ENCODE results near the gene PKDREJ. TPM values are rescaled to one million over a fixed set of nuclear protein-coding genes. Genes with fewer than 3 reads are reported as not detected.

Gene PKDREJ
- total RNA-seq, 1 experiment from 2014 or later: not detected

- Histone ChIP-seq H3K27me3 (ENCODE audit: insufficient read depth, low read depth) (no peaks in the 10 kb centered on the region), H3K9me3 (ENCODE audit: insufficient read depth, low read depth) (no peaks in the 10 kb centered on the region), H3K79me2 (ENCODE audit: low read depth) (peaks cover 37% of the 10 kb centered on the region), H3K4me1 (replicated peaks; ENCODE audit: insufficient read depth) (no peaks in the 10 kb centered on the region), H3K27ac (no peak overlapping the region), H4K20me1 (ENCODE audit: insufficient read depth) (no peaks in the 10 kb centered on the region; the same call in 1 of the 2 replicates), H3F3A (ENCODE audit: insufficient read depth, low read depth) (peaks cover 5% of the 10 kb centered on the region; the same call in 1 of the 2 replicates), H3K4me2 (no peak overlapping the region), H3K4me3 (no peak overlapping the region), H3K36me3 (ENCODE audit: low read depth) (0 out of 2 replicates have a peak, but pooled peaks cover 8% of the 10 kb centered on the region), H2AFZ (no peak overlapping the region), H3K9me2 (ENCODE audit: insufficient read depth) (no peaks in the 10 kb centered on the region)
- no peak for TF ChIP-seq CTCF (conservative IDR thresholded peaks at IDR 0.05)
- DNase-seq: no peak
- no TSS peak for BruUV-seq (replicated peaks)
- POLR2A ChIA-PET (ENCODE audit: unreplicated experiment): no interaction called here
- CTCF ChIA-PET: no interaction called here
- intact Hi-C loops (cut with micrococcal nuclease; ENCODE audit: unreplicated experiment): loop anchor here (5.0 kb wide), 1 partner anchor 312 kb away; no protein-coding TSS in a partner anchor
These were observed 46.5 kb upstream of the PKDREJ start for GRCh38 chr22:46309526-46310085.

GRCh38 chr22:46308283-46308988, 45.3 kb upstream of the PKDREJ start:
- ChIA-PET CTCF (no interaction called here), POLR2A (ENCODE audit: unreplicated experiment) (no interaction called here)
- Histone ChIP-seq H3K4me2 (no peak overlapping the region), H3K27me3 (ENCODE audit: insufficient read depth, low read depth) (no peaks in the 10 kb centered on the region), H3K4me3 (no peak overlapping the region), H3K9me2 (ENCODE audit: insufficient read depth) (no peaks in the 10 kb centered on the region), H3F3A (ENCODE audit: insufficient read depth, low read depth) (peaks cover 5% of the 10 kb centered on the region; the same call in 1 of the 2 replicates), H3K79me2 (ENCODE audit: low read depth) (peaks cover 49% of the 10 kb centered on the region), H4K20me1 (ENCODE audit: insufficient read depth) (peaks cover 3% of the 10 kb centered on the region; the same call in 1 of the 2 replicates), H3K36me3 (ENCODE audit: low read depth) (0 out of 2 replicates have a peak, but pooled peaks cover 8% of the 10 kb centered on the region), H3K9me3 (ENCODE audit: insufficient read depth, low read depth) (no peaks in the 10 kb centered on the region), H3K4me1 (replicated peaks; ENCODE audit: insufficient read depth) (no peaks in the 10 kb centered on the region), H2AFZ (no peak overlapping the region), H3K27ac (no peak overlapping the region)
- intact Hi-C loops (cut with micrococcal nuclease; ENCODE audit: unreplicated experiment): no loop called here
- no TSS peak for BruUV-seq (replicated peaks)
- DNase-seq: no peak
- TF ChIP-seq CTCF (conservative IDR thresholded peaks at IDR 0.05) (no peak), EZH2 (IDR thresholded peaks at IDR 0.05; ENCODE audit: low read depth) (no peak)

GRCh38 chr22:46303347-46303965, 40.3 kb upstream of the PKDREJ start:
- POLR2A ChIA-PET (ENCODE audit: unreplicated experiment): no interaction called here

More at GRCh38 chr22:46303347-46303965, 40.3 kb upstream of the PKDREJ start:
- TF ChIP-seq EZH2 (IDR thresholded peaks at IDR 0.05; ENCODE audit: low read depth) (no peak), CTCF (conservative IDR thresholded peaks at IDR 0.05) (no peak)
- peaks cover 5% of the 10 kb centered on the region; the same call in 1 of the 2 replicates for H4K20me1 ChIP-seq (ENCODE audit: insufficient read depth)
- intact Hi-C loops (cut with micrococcal nuclease; ENCODE audit: unreplicated experiment): no loop called here
- H2AFZ ChIP-seq: no peak overlapping the region
- H3F3A ChIP-seq (ENCODE audit: insufficient read depth, low read depth): peaks cover 10% of the 10 kb centered on the region
- no peaks in the 10 kb centered on the region for H3K9me2 ChIP-seq (ENCODE audit: insufficient read depth)
- no TSS peak for BruUV-seq (replicated peaks)
- CTCF ChIA-PET: no interaction called here
- H3K79me2 ChIP-seq (ENCODE audit: low read depth): peaks cover 89% of the 10 kb centered on the region
- H3K27me3 ChIP-seq (ENCODE audit: insufficient read depth, low read depth): no peaks in the 10 kb centered on the region
- no peak overlapping the region for H3K4me2 ChIP-seq
- H3K9me3 ChIP-seq (ENCODE audit: insufficient read depth, low read depth): no peaks in the 10 kb centered on the region
- no peak overlapping the region for H3K27ac ChIP-seq
- H3K4me3 ChIP-seq: no peak overlapping the region
- peaks cover 26% of the 10 kb centered on the region for H3K36me3 ChIP-seq (ENCODE audit: low read depth)
- no peak for DNase-seq
- H3K4me1 ChIP-seq (replicated peaks; ENCODE audit: insufficient read depth): 0 out of 2 replicates have a peak, but pooled peaks cover 4% of the 10 kb centered on the region
